ENCODE results near the gene NEU4.

The NEU4 gene

DNA sequence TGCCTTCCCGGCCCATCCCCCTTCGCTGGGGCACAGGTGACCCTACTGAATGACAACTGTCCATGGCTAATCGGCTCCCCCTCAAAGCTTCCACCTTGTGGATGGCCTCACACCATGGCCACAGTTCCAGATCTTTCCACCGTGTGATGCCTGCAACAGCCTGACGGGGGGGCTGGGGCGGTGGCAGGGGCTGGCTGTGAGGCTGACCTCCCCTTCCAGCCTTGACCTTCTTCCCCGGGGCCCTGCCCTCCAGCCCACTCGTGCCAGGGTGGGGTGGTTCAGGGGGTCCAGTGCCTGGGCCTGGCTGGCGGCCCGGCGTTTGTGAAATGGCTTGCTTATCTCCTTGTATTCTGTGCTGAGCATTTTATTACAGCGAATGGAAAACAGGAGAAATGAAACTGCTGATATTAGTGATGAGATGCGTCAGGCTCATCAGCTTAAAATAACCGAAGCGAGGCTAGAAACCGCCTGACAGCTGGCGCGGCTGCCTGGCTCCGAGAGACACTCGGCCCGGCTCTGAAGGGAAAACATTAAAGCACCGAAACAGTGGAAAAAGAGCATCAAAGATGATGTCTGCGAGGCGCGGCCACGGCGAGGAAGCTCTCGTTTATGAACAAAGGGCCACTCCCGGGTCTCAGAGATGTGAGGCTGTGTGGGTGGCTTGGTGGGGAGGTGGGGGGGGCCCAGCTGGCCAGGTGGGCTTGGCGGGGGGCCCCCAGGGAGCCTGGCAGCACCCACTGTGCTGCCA lies 50.6 kb downstream of the NEU4 start:
- H3K4me3 ChIP-seq (ENCODE audit: low read length): no peak overlapping the region

DNA sequence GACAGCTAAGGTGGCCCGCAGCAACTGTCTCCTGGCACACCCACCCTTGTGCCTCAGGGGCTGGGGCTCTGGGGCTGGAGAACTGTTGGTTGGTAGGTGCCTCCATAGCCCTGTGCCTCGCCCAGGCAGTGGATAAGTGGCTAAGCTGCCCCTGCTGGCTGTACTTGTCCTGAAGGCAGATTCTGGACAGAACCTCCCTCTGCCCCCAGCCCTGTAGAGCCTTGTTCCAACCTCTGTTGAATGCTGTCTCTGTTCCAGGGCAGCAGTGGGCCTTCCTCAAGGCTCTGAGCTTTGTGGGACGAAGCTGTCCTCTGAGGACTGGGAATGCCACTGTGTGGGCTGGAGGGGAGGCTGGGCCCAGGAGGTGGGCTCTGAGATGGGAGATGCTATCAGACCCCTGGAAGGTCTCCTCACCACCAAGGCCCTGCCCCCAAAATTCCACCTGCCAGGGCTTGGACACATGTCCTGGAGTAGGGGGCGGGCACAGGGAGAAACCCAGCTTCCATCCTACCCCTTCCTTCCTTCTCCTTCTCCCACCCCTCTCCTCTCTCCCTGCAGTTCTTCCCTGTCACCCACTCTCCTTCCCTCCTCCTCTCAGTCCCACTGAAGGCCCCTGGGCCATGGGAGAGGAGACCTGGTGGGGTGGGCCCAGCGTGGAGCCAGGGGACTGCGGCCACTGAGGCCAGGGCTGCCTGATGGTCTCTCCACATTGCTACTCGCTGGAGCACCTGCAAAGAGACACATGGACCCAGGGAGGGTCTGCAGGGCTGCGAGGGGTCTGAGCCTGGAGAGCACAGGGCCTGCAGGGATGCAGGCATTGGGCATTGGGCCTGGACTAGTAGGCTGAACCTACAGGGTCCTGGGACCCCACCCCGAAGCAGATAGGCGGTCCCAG lies 51.4 kb downstream of the NEU4 start:
- Histone ChIP-seq H3K9me3 (ENCODE audit: control insufficient read depth, low read length) (no peaks in the 10 kb centered on the region), H3K27me3 (ENCODE audit: control insufficient read depth, insufficient read depth, low read length) (peaks cover 42% of the 10 kb centered on the region), H3K36me3 (ENCODE audit: control insufficient read depth, insufficient read depth, low read length) (no peaks in the 10 kb centered on the region), H3K9ac (ENCODE audit: low read length) (peak overlapping the region; percentile 29), H3K4me1 (ENCODE audit: control insufficient read depth, insufficient read depth, low read length) (peaks cover 15% of the 10 kb centered on the region), H3K4me3 (ENCODE audit: low read length) (no peak overlapping the region)

More for the DNA sequence above, 50.6 kb downstream of the NEU4 start:
- H3K9me3 ChIP-seq (ENCODE audit: control insufficient read depth, low read length): no peaks in the 10 kb centered on the region
- no peaks in the 10 kb centered on the region for H3K36me3 ChIP-seq (ENCODE audit: control insufficient read depth, insufficient read depth, low read length)
- peaks cover 34% of the 10 kb centered on the region for H3K27me3 ChIP-seq (ENCODE audit: control insufficient read depth, insufficient read depth, low read length)
- peak overlapping the region; percentile 29 for H3K9ac ChIP-seq (ENCODE audit: low read length)
- H3K4me1 ChIP-seq (ENCODE audit: control insufficient read depth, insufficient read depth, low read length): peaks cover 15% of the 10 kb centered on the region

DNA sequence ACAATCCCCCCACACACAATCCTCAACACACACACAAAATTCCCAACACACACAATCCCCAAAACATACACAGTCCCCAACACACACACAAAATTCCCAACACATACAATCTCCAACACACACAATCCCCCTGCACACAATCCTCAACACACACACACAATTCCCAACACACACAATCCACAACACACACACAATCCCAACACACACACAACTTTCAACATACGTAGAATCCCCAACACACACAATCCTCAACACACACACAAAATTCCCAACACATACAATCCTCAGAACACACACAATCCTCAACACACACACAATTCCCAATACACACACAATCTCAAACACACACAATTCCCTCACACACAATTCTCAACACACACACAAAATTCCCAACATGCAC lies 52.3 kb downstream of the NEU4 start:
- Histone ChIP-seq H3K27me3 (ENCODE audit: control insufficient read depth, insufficient read depth, low read length) (peaks cover 48% of the 10 kb centered on the region), H3K4me3 (ENCODE audit: low read length) (no peak overlapping the region), H3K36me3 (ENCODE audit: control insufficient read depth, insufficient read depth, low read length) (no peaks in the 10 kb centered on the region), H3K9ac (ENCODE audit: low read length) (no peak overlapping the region), H3K4me1 (ENCODE audit: control insufficient read depth, insufficient read depth, low read length) (peaks cover 15% of the 10 kb centered on the region), H3K9me3 (ENCODE audit: control insufficient read depth, low read length) (no peaks in the 10 kb centered on the region)

DNA sequence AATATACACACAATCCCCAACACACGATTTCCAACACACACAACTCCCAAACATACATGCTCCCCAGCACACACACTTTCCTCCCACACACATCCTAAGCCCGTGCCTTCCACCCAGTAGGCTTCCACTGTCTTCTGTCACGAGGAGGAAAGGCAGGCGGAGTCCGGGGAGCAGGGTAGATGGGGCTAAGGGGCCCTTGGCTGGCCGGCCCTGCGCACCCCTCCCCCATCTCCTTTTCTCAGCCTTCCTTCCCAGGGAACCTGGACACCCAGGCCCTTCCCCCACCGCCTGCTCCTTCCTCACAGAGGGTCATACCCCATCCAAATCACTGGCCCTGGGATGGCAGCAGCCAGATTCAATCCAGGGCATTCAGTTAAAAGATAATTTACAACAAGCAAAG lies 53.1 kb downstream of the NEU4 start:
- H3K9ac ChIP-seq (ENCODE audit: low read length): no peak overlapping the region
- no peak overlapping the region for H3K4me3 ChIP-seq (ENCODE audit: low read length)
- no peaks in the 10 kb centered on the region for H3K9me3 ChIP-seq (ENCODE audit: control insufficient read depth, low read length)
- no peaks in the 10 kb centered on the region for H3K36me3 ChIP-seq (ENCODE audit: control insufficient read depth, insufficient read depth, low read length)
- peaks cover 55% of the 10 kb centered on the region for H3K27me3 ChIP-seq (ENCODE audit: control insufficient read depth, insufficient read depth, low read length)
- H3K4me1 ChIP-seq (ENCODE audit: control insufficient read depth, insufficient read depth, low read length): peaks cover 15% of the 10 kb centered on the region

DNA sequence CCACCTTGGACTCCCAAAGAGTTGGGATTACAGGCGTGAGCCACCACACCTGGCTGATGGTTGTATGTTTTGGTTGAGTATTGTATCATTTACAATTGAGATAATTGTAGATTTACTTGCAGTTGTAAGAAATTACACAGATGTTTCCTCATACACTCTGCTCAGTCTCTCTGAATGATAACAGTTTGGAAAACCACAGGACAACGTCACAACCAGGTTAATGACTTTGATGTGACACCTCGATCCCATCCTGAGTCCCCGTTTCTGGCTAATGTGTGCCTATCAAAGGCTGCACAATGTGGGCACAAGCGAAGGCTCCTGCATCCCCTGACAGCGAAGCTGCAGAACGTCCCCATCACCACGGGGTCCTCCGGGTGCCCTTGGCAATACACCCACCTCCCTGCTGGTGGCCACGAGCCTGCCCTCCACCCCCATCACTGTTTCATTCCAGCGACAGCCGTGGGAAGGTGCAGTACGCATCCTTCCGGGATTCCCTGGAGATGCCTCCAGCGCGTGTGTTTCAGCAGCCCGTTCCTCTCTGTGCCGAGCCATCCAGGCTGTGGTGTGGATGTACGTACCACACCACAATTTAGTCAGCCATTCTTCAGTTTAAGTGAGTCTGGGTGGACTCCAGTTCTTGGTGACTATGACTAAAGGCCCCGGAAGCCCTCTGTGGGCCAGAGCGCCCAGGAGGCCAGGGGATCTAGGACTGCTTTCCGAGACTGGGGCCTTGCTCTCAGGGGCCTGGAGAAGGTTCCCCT lies 54.0 kb downstream of the NEU4 start:
- H3K4me1 ChIP-seq (ENCODE audit: control insufficient read depth, insufficient read depth, low read length): peaks cover 15% of the 10 kb centered on the region
- no peaks in the 10 kb centered on the region for H3K36me3 ChIP-seq (ENCODE audit: control insufficient read depth, insufficient read depth, low read length)
- H3K9me3 ChIP-seq (ENCODE audit: control insufficient read depth, low read length): no peaks in the 10 kb centered on the region
- H3K9ac ChIP-seq (ENCODE audit: low read length): no peak overlapping the region
- peaks cover 64% of the 10 kb centered on the region for H3K27me3 ChIP-seq (ENCODE audit: control insufficient read depth, insufficient read depth, low read length)
- no peak overlapping the region for H3K4me3 ChIP-seq (ENCODE audit: low read length)

DNA sequence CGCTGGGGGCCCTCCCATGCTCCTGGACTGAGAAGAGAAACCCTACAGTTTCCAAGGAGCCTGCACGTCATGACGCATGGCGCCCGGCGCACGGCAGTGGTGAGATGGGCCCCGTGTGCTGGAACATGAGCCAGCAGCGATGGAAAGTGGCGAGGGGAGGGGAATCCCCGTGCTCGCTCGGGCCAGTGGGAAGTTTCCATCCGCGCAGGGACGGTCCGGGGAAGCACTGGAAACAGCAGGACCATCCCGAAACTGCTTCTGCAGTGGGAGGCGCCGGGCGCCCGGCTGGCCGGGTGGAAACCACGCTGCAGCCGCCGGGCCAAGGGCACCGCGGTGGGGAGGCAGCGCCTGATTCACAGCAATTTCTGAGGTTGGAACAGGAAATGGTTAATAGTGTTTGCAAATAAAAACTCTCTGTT lies 54.6 kb downstream of the NEU4 start:
- peaks cover 68% of the 10 kb centered on the region for H3K27me3 ChIP-seq (ENCODE audit: control insufficient read depth, insufficient read depth, low read length)
- no peaks in the 10 kb centered on the region for H3K9me3 ChIP-seq (ENCODE audit: control insufficient read depth, low read length)
- H3K4me3 ChIP-seq (ENCODE audit: low read length): no peak overlapping the region
- H3K9ac ChIP-seq (ENCODE audit: low read length): no peak overlapping the region
- H3K4me1 ChIP-seq (ENCODE audit: control insufficient read depth, insufficient read depth, low read length): peaks cover 15% of the 10 kb centered on the region
- H3K36me3 ChIP-seq (ENCODE audit: control insufficient read depth, insufficient read depth, low read length): no peaks in the 10 kb centered on the region

DNA sequence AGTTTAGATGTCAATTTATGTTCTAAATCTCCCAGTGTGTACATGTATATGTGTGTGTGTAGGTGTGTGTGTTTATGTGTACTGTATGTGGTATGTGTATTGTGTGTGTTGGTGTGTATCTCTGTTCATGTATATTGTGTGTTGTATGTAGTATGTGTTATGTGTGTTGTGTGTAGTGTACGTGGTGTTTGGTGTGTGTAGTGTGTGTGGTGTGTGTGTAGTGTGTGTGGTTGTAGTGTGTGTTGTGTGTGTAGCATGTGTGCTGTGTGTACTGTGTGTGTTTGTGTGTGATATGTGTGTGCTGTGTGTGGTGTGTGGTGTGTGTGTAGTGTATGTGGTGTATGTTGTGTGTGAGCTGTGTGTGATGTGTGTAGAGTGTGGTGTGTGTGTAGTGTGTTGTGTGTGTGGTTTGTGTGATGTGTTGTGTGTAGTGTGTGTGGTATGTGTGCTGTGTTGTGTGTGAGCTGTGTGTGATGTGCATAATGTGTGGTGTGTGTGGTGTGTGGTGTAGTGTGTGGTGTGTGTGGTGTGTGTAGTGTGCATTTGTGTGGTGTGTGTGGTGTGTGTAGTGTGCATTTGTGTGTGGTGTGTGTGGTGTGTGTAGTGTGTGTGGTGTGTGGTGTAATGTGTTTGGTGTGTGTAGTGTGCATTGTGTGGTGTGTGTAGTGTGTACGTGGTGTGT lies 55.3 kb downstream of the NEU4 start:
- Histone ChIP-seq H3K4me3 (ENCODE audit: low read length) (no peak overlapping the region), H3K27me3 (ENCODE audit: control insufficient read depth, insufficient read depth, low read length) (peaks cover 65% of the 10 kb centered on the region), H3K9ac (ENCODE audit: low read length) (no peak overlapping the region), H3K4me1 (ENCODE audit: control insufficient read depth, insufficient read depth, low read length) (peaks cover 12% of the 10 kb centered on the region), H3K36me3 (ENCODE audit: control insufficient read depth, insufficient read depth, low read length) (no peaks in the 10 kb centered on the region), H3K9me3 (ENCODE audit: control insufficient read depth, low read length) (no peaks in the 10 kb centered on the region)

DNA sequence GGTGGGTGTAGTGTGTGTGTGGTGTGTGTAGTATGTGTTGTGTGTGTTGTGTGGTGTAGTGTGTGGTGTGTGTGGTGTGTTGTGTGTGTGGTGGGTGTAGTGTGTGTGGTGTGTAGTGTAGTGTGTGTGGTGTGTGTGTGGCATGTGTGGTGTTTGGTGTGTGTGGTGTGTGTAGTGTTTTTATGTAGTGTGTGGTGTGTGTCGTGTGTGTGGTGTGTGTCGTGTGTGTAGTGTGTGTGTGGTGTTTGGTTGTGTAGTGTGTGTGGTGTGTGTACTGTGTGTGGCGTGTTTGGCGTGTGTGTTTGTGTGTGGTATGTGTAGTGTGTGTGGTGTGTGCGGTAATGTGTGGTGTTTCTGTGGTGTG lies 55.8 kb downstream of the NEU4 start:
- H3K9ac ChIP-seq (ENCODE audit: low read length): no peak overlapping the region
- H3K36me3 ChIP-seq (ENCODE audit: control insufficient read depth, insufficient read depth, low read length): no peaks in the 10 kb centered on the region
- no peak overlapping the region for H3K4me3 ChIP-seq (ENCODE audit: low read length)
- no peaks in the 10 kb centered on the region for H3K9me3 ChIP-seq (ENCODE audit: control insufficient read depth, low read length)
- peaks cover 64% of the 10 kb centered on the region for H3K27me3 ChIP-seq (ENCODE audit: control insufficient read depth, insufficient read depth, low read length)
- H3K4me1 ChIP-seq (ENCODE audit: control insufficient read depth, insufficient read depth, low read length): peaks cover 9% of the 10 kb centered on the region

DNA sequence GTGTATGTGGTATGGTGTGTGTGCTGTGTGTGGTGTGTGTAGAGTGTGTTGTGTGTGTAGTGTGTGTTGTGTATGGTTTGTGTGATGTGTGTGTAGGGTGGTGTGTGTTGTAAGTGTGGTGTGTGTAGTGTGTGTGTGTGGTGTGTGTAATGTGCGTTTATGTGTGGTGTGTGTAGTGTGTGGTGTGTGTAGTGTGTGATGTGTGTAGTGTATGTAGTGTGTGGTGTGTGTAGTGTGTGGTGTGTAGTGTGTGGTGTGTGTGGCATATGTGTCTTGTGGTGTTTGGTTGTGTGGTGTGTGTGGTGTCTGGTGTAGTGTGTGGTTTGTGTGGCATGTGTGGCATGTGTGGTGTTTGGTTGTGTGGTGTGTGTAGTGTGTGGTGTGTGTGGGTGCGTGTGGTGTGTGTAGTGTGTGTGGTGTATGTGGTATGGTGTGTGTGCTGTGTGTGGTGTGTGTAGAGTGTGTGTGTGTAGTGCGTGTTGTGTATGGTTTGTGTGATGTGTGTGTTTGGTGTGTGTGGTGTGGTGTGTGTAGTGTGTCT lies 56.5 kb downstream of the NEU4 start:
- Histone ChIP-seq H3K9me3 (ENCODE audit: control insufficient read depth, low read length) (no peaks in the 10 kb centered on the region), H3K4me3 (ENCODE audit: low read length) (no peak overlapping the region), H3K27me3 (ENCODE audit: control insufficient read depth, insufficient read depth, low read length) (peaks cover 62% of the 10 kb centered on the region), H3K9ac (ENCODE audit: low read length) (no peak overlapping the region), H3K36me3 (ENCODE audit: control insufficient read depth, insufficient read depth, low read length) (no peaks in the 10 kb centered on the region), H3K4me1 (ENCODE audit: control insufficient read depth, insufficient read depth, low read length) (peaks cover 3% of the 10 kb centered on the region)

DNA sequence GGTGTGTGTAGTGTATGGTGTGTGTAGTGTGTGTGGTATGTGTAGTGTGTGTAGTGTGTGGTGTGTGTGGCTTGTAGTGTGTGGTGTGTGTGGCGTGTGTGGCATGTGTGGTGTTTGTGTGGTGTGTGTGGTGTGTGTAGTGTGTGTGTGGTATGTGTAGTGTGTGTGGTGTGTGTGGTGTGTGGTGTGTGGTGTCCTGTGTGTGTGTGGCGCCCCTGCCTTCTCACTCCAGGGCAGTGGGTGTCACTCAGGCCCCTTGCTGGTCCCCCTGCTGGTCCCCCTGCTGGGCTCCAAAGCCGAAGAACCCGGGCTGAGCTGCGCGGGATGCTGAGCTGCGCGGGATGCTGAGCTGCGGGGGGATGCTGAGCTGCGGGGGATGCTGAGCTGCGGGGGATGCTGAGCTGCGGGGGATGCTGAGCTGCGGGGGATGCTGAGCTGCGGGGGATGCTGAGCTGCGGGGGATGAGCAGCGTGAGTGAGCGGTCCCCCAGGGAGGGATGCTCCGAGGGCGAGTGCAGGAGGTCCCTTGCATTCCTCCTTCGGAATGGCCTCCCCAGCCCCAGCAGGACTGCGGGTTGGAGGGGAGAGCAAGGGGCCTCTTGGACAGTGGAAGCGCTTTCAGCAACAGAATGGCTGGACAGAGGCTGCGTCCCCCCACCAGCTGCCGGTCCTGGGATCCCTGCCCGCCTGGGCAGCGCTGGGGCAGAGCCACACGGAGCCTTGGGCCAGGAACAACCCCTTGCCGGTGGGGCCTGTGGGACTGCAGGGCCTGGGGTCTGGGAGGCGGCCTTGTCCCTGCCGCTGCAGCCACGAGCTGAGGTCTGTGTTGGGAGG lies 57.2 kb downstream of the NEU4 start:
- peaks cover 60% of the 10 kb centered on the region for H3K27me3 ChIP-seq (ENCODE audit: control insufficient read depth, insufficient read depth, low read length)
- H3K36me3 ChIP-seq (ENCODE audit: control insufficient read depth, insufficient read depth, low read length): no peaks in the 10 kb centered on the region
- no peak overlapping the region for H3K4me3 ChIP-seq (ENCODE audit: low read length)
- no peak overlapping the region for H3K9ac ChIP-seq (ENCODE audit: low read length)
- H3K4me1 ChIP-seq (ENCODE audit: control insufficient read depth, insufficient read depth, low read length): no peaks in the 10 kb centered on the region
- H3K9me3 ChIP-seq (ENCODE audit: control insufficient read depth, low read length): no peaks in the 10 kb centered on the region
